ENCODE data around the gene NLRP10.

- TF ChIP-seq POLR2A (IDR thresholded peaks at IDR 0.05), result no peak
- TF ChIP-seq CTCF (IDR thresholded peaks at IDR 0.05), result no peak
Measured at GRCh38 chr11:7969756-7970646, 4.8 kb upstream of the NLRP10 start.
